Vagina (tissue), 2 donors: Measurements from ENCODE around the gene GRM7. TPM values are rescaled to one million over a fixed set of nuclear protein-coding genes. Genes with fewer than 3 reads are reported as not detected.

Source experiments
- DNase-seq, 2 donors: peaks; one replicate each; pipeline ENCODE4 v3.0.0-alpha.2; 2017; ENCODE audit errors: extremely low spot score in 2 of 2
- H3K27ac ChIP-seq: fragments of 200-600 bp; sonication (generic); one replicate; pipeline ENCODE4 v1.5.1; 2019
- H3K27me3 ChIP-seq: fragments of 200-600 bp; sonication (generic); one replicate; pipeline ENCODE4 v1.5.1; 2019
- H3K36me3 ChIP-seq, 2 donors: fragments of 200-600 bp; sonication (generic); one replicate each; pipeline ENCODE4 v1.5.1; 2017 to 2019
- H3K4me1 ChIP-seq: fragments of 200-600 bp; sonication (generic); one replicate; pipeline ENCODE4 v1.5.1; 2019
- H3K4me3 ChIP-seq, 2 donors: fragments of 200-600 bp; sonication (generic); 1 replicate in 1 of 2; 2 replicates in 1 of 2; pipeline ENCODE4 v1.5.1; 2016 to 2019
- H3K9me3 ChIP-seq: fragments of 200-600 bp; sonication (generic); one replicate; pipeline ENCODE4 v1.5.1; 2019
- POLR2A ChIP-seq, 2 donors: fragments of 450-650 bp; IDR thresholded peaks; one replicate each; pipeline ENCODE4 v1.6.1; 2017; ENCODE audit warnings: antibody characterized with exemption in 2 of 2, mild to moderate bottlenecking in 2 of 2, moderate library complexity in 2 of 2
- POLR2AphosphoS5 ChIP-seq, 2 donors: sonication (generic); formaldehyde crosslinking; IDR thresholded peaks; one replicate each; pipeline ENCODE4 v1.9.0; 2017; ENCODE audit warnings: antibody characterized with exemption in 2 of 2, mild to moderate bottlenecking in 2 of 2, low read depth in 1 of 2; ENCODE audit not compliant: insufficient read depth in 1 of 2
- intact Hi-C: fragments of 100-400 bp; cut with DNase I; formaldehyde crosslinking; loops from one replicate; pipeline ENCODE4 v1.15.1; 2023
- total RNA-seq: library from RNA; depleted of rRNA; stranded (reverse); fragments of >200 nt; gene quantifications from one replicate; pipeline ENCODE4 v1.2.3, GENCODE V29; 2016
- TF ChIP-seq, protein P1 (sequence below), 3 experiments: fragments of 450-650 bp in 2 of 3; fragments of 200-600 bp in 1 of 3; sonication (generic) in 1 of 3; IDR thresholded peaks; one replicate each; pipeline ENCODE4 v1.5.1; 2017 to 2019; ENCODE audit warnings: antibody characterized with exemption in 3 of 3, mild to moderate bottlenecking in 2 of 3, moderate library complexity in 2 of 3

GRM7 gene
- total RNA-seq, 1 donor from 2014 or later = 2.0 TPM

DNA sequence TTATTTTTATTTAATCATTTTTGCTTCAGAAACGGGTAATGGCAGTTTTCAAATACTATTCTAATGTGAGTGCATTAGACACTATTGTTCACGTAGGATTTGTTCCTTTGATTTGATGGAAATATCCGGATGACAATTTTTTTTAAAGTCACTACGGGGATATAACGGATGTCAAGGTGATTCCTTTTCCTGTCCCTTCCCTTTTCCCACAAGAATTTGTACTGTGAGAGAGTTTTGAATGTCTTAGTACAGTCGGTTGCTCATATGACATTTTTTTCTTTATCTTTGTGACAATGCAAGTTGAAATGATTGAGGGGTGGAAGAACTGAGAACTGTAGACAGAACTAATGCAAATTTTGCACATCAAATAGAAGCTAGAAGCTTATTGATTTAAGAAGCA, 209.5 kb downstream of the GRM7 start:
- no peak overlapping the region for H3K27ac ChIP-seq
- no peaks in the 10 kb centered on the region for H3K36me3 ChIP-seq
- intact Hi-C loops = no loop called here
- no peak overlapping the region for H3K4me3 ChIP-seq
- no peak for DNase-seq
- H3K9me3 ChIP-seq = no peaks in the 10 kb centered on the region
- H3K27me3 ChIP-seq = no peaks in the 10 kb centered on the region
- TF ChIP-seq POLR2A (IDR thresholded peaks at IDR 0.05) (no peak), POLR2AphosphoS5 (IDR thresholded peaks at IDR 0.05; ENCODE audit: insufficient read depth in 1 of 2, low read depth in 1 of 2) (no peak)
- no peaks in the 10 kb centered on the region for H3K4me1 ChIP-seq

DNA sequence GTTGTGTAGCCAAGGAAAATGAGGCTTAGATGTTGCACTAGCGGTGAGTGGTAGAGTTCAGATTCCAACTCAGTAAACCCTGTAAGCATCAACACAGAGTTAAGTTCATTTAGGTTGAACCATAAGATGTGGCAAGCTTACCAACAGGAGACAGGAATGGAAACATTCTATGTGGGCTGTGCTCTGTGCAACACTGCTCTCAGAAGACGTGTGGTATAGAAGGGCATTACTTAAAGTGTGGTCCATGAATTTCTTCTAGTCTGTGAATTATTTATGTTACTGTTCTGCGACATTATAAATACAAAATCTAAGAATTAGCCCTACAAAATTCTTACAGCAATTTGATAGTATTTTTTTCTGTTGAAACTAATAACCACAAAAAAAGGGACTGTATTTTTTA, 213.3 kb downstream of the GRM7 start:
- no peaks in the 10 kb centered on the region for H3K4me1 ChIP-seq
- intact Hi-C loops = no loop called here
- TF ChIP-seq POLR2AphosphoS5 (IDR thresholded peaks at IDR 0.05; ENCODE audit: insufficient read depth in 1 of 2, low read depth in 1 of 2) (no peak), POLR2A (IDR thresholded peaks at IDR 0.05) (no peak)
- TF ChIP-seq, protein P1, sequence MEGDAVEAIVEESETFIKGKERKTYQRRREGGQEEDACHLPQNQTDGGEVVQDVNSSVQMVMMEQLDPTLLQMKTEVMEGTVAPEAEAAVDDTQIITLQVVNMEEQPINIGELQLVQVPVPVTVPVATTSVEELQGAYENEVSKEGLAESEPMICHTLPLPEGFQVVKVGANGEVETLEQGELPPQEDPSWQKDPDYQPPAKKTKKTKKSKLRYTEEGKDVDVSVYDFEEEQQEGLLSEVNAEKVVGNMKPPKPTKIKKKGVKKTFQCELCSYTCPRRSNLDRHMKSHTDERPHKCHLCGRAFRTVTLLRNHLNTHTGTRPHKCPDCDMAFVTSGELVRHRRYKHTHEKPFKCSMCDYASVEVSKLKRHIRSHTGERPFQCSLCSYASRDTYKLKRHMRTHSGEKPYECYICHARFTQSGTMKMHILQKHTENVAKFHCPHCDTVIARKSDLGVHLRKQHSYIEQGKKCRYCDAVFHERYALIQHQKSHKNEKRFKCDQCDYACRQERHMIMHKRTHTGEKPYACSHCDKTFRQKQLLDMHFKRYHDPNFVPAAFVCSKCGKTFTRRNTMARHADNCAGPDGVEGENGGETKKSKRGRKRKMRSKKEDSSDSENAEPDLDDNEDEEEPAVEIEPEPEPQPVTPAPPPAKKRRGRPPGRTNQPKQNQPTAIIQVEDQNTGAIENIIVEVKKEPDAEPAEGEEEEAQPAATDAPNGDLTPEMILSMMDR (IDR thresholded peaks at IDR 0.05) = no peak
- no peak overlapping the region for H3K4me3 ChIP-seq
- DNase-seq = no peak
- H3K9me3 ChIP-seq = no peaks in the 10 kb centered on the region
- H3K27ac ChIP-seq = no peak overlapping the region
- no peaks in the 10 kb centered on the region for H3K36me3 ChIP-seq
- no peaks in the 10 kb centered on the region for H3K27me3 ChIP-seq

DNA sequence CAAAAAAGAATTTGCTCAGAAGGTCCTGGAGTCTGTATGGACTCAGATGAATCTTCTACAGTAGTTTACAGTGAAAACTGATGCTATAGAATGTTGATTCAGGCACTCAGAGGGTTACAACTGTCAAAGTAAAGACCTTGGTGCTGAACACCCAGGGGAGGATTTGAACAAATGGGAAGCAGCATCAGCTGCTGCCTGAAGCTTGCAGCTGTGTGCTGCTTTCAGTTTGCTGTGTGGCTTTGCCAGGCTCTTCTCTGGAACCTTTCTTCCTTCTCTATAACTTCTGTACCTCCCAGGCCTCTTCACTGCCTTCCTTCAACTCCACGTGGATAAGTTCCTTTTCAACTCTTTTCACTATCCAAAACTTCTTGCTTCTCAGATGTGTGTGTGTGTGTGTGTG, 214.2 kb downstream of the GRM7 start:
- Histone ChIP-seq H3K27ac (no peak overlapping the region), H3K4me3 (no peak overlapping the region), H3K36me3 (no peaks in the 10 kb centered on the region), H3K4me1 (no peaks in the 10 kb centered on the region), H3K9me3 (no peaks in the 10 kb centered on the region), H3K27me3 (no peaks in the 10 kb centered on the region)
- DNase-seq = no peak
- no peak for TF ChIP-seq POLR2AphosphoS5 (IDR thresholded peaks at IDR 0.05; ENCODE audit: insufficient read depth in 1 of 2, low read depth in 1 of 2)
- TF ChIP-seq POLR2A (IDR thresholded peaks at IDR 0.05) = no peak
- TF ChIP-seq, protein P1 (IDR thresholded peaks at IDR 0.05) = no peak
- intact Hi-C loops = no loop called here

DNA sequence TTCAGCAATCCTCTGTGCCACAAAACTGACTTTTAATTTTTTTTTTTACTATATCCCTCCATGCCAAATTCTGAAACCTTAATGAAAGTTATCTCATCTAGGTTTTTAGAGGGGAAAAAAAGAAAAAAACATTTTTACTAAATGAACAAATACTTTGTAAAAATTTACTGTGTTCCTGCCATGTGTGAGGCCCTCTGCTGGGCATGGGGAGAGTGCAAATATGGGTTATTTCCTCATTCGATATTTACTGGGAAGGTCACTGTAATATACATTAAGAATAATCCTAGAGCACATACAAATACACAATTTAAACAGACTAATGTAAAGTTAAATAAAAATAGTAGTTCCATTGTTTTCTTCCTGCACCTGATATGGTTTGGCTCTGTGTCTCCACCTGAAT, 215.0 kb downstream of the GRM7 start:
- Histone ChIP-seq H3K9me3 (no peaks in the 10 kb centered on the region), H3K27ac (no peak overlapping the region), H3K4me3 (no peak overlapping the region), H3K4me1 (no peaks in the 10 kb centered on the region), H3K27me3 (no peaks in the 10 kb centered on the region), H3K36me3 (no peaks in the 10 kb centered on the region)
- intact Hi-C loops = no loop called here
- TF ChIP-seq POLR2AphosphoS5 (IDR thresholded peaks at IDR 0.05; ENCODE audit: insufficient read depth in 1 of 2, low read depth in 1 of 2) (no peak), POLR2A (IDR thresholded peaks at IDR 0.05) (no peak)
- TF ChIP-seq, protein P1 (IDR thresholded peaks at IDR 0.05) = no peak
- DNase-seq = no peak

DNA sequence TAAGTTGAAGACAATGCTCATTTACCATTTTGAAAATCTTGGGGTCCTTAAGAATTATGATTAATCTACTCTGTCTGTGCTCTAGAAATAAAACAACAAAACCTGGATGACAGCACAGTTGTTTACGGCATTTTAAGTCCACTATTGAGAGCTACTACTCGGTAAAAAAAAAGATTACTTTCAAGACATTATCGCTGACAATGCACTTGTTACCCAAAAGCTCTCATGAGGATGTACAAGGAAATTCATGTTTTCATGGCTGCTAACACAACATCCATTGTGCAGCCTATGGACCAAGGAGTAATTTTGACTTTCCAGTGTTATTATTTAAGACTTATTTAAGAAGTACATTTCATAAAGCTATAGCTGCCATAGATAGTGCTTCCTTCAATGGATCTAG, 221.3 kb downstream of the GRM7 start:
- intact Hi-C loops = no loop called here
- no peaks in the 10 kb centered on the region for H3K27me3 ChIP-seq
- TF ChIP-seq POLR2AphosphoS5 (IDR thresholded peaks at IDR 0.05; ENCODE audit: insufficient read depth in 1 of 2, low read depth in 1 of 2) (no peak), POLR2A (IDR thresholded peaks at IDR 0.05) (no peak)
- TF ChIP-seq, protein P1 (IDR thresholded peaks at IDR 0.05) = no peak
- H3K4me3 ChIP-seq = no peak overlapping the region
- H3K4me1 ChIP-seq = no peaks in the 10 kb centered on the region
- no peak overlapping the region for H3K27ac ChIP-seq
- no peak for DNase-seq
- no peaks in the 10 kb centered on the region for H3K9me3 ChIP-seq
- H3K36me3 ChIP-seq = no peaks in the 10 kb centered on the region

DNA sequence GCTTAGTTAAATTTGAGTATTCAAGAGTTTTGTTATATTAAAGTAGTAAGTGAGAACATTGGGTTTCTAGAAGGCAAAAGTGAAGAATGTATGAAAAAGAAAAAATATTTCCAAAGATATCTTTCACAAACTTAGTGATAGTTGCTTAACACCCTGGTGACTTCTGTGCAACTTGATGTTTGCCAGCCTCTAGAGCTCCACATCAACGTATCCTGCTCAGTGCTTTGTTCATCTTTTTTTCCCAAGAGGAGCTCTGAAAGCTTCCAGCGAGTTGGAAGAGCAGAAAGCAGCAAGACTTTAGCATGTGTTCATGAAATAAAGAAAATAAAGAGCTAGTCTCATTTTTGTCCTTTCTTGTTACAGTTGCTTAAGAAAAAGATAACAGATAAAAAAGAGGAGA, 225.5 kb downstream of the GRM7 start:
- Histone ChIP-seq H3K4me3 (no peak overlapping the region), H3K27ac (no peak overlapping the region), H3K4me1 (no peaks in the 10 kb centered on the region), H3K9me3 (no peaks in the 10 kb centered on the region), H3K36me3 (no peaks in the 10 kb centered on the region), H3K27me3 (no peaks in the 10 kb centered on the region)
- no peak for TF ChIP-seq POLR2A (IDR thresholded peaks at IDR 0.05)
- TF ChIP-seq POLR2AphosphoS5 (IDR thresholded peaks at IDR 0.05; ENCODE audit: insufficient read depth in 1 of 2, low read depth in 1 of 2) = no peak
- TF ChIP-seq, protein P1 (IDR thresholded peaks at IDR 0.05) = no peak
- DNase-seq = no peak
- intact Hi-C loops = no loop called here
